Fibroblast of lung (primary cell): ENCODE results near the gene DIPK2A.

Experiments used
- EZH2 ChIP-seq: IDR thresholded peaks from 2 replicates; pipeline ENCODE4 v1.5.1; 2012; ENCODE audit warnings: low read length, control low read depth, mild to moderate bottlenecking; ENCODE audit errors: missing control alignments
- TF ChIP-seq, protein P1 (sequence below), 2 donors: IDR thresholded peaks in 1 of 2; conservative IDR thresholded peaks in 1 of 2; 1 replicate in 1 of 2; 2 replicates in 1 of 2; pipeline ENCODE4 v1.5.1; 2011 to 2012; ENCODE audit warnings: low read length in 2 of 2, control low read depth in 1 of 2, inconsistent platforms in 1 of 2, low read depth in 1 of 2, mild to moderate bottlenecking in 1 of 2

GRCh38 chr3:143988306-143988705 lies 16.7 kb downstream of the DIPK2A start:
- no peak for TF ChIP-seq EZH2
- TF ChIP-seq, protein P1, sequence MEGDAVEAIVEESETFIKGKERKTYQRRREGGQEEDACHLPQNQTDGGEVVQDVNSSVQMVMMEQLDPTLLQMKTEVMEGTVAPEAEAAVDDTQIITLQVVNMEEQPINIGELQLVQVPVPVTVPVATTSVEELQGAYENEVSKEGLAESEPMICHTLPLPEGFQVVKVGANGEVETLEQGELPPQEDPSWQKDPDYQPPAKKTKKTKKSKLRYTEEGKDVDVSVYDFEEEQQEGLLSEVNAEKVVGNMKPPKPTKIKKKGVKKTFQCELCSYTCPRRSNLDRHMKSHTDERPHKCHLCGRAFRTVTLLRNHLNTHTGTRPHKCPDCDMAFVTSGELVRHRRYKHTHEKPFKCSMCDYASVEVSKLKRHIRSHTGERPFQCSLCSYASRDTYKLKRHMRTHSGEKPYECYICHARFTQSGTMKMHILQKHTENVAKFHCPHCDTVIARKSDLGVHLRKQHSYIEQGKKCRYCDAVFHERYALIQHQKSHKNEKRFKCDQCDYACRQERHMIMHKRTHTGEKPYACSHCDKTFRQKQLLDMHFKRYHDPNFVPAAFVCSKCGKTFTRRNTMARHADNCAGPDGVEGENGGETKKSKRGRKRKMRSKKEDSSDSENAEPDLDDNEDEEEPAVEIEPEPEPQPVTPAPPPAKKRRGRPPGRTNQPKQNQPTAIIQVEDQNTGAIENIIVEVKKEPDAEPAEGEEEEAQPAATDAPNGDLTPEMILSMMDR (conservative IDR thresholded peaks at IDR 0.05 in 1 of 2, IDR thresholded peaks at IDR 0.05 in 1 of 2; ENCODE audit: low read depth in 1 of 2, low read length in 2 of 2): no peak
